Measurements from ENCODE around the gene GPC1.

The GPC1 gene

DNA sequence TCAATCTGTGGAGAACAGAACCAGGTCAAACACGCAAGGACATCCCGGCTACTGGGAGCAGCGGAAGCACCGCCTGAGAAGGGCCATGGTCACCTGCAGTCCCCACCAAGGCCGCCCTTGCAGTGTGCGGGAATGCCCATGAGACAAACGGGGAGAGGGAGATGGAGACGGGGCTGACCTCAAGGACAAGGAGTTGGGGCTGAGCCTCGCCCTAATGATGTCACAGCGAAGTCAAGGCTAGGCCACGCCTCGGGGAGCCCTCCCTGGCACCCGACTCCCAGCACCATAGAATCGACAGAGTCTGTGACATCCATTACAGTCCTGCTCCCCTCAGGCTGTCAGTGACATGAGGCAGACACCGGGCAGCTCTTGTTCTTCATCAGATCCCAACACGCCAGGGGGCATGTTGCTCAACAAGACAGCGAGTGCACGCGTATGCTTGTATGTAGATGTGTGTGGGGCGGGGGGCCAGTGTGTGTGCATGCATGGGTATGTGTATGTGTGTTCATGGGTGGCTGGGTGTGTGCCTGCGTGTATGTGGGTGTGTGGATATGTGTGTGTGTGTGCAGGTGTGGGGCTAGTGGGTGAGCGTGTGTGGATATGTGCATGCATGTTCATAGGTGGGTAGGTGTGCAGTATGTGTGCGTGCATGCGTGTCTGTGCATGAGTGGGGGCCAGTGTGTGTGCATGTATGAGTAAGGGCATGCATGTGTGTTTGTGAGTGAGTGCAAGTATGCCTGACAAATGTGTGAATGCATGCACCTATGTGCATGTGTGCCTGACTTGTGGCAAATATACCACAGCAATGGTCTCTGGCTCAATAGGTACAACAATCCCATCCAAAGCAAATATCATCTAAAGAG is 65.3 kb downstream of the GPC1 start:
- Histone ChIP-seq H3K4me3 (ENCODE audit: insufficient read length, low read depth) (no peak overlapping the region), H3K27me3 (ENCODE audit: insufficient read depth, insufficient read length) (no peaks in the 10 kb centered on the region), H3K36me3 (ENCODE audit: insufficient read depth, insufficient read length, low read length) (peaks cover 52% of the 10 kb centered on the region), H3K9me3 (ENCODE audit: insufficient read depth, low read length) (no peaks in the 10 kb centered on the region; the same call in 1 of the 2 replicates), H3K9ac (ENCODE audit: insufficient read length, low read depth) (no peak overlapping the region), H3K4me1 (ENCODE audit: insufficient read depth, insufficient read length) (peaks cover 2% of the 10 kb centered on the region)
- no peak for DNase-seq (ENCODE audit: low read depth, low spot score)
- TF ChIP-seq SUZ12 (IDR thresholded peaks at IDR 0.05; ENCODE audit: extremely low read depth, insufficient read depth, insufficient read length) (no peak), ZNF274 (IDR thresholded peaks at IDR 0.05; ENCODE audit: low read depth, low read length) (no peak), YY1 (IDR thresholded peaks at IDR 0.05; ENCODE audit: insufficient read depth, insufficient read length) (no peak)

DNA sequence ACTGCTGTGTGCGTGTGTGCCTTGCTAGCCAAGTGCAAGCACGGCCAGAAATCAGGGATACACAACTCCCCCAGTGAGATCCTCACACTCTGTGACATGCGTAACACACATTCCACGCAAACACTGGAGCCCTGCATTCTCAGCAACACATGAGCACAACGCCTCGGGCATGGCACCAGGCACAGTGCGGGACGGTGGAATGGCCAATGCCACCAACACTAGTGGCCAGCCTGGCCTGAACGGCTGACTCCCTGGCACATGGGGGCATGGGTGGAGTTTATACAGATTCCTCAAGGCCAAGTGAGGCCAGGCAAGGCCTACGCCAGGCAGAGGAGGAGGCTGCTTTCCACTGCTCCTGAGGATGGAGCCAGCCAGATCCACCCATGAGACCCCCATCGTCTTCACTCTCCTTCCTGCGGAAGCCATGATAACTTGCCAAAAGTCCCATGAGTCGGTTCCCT is 66.1 kb downstream of the GPC1 start:
- no peak for TF ChIP-seq ZNF274 (IDR thresholded peaks at IDR 0.05; ENCODE audit: low read depth, low read length)
- no peak for TF ChIP-seq SUZ12 (IDR thresholded peaks at IDR 0.05; ENCODE audit: extremely low read depth, insufficient read depth, insufficient read length)
- no peak for TF ChIP-seq YY1 (IDR thresholded peaks at IDR 0.05; ENCODE audit: insufficient read depth, insufficient read length)

DNA sequence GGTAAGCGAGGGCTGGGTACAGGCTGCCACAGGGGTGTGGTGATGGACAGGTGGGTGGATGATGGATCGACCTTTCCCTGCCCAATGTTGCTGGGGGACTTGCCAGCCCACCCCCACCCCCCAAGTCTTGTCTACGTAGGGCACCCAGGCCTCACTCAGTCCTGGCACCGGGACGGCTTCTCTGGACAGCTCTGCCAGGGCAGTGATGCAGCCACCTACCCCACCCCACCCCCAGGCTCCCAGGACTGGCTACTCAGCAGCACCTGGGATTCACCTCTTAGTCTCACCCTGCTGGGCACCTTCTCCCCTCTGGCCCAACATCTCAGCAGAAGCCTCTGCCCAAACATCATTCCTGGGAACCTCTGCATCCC is 66.6 kb downstream of the GPC1 start:
- TF ChIP-seq SUZ12 (IDR thresholded peaks at IDR 0.05; ENCODE audit: extremely low read depth, insufficient read depth, insufficient read length) (no peak), ZNF274 (IDR thresholded peaks at IDR 0.05; ENCODE audit: low read depth, low read length) (no peak), YY1 (IDR thresholded peaks at IDR 0.05; ENCODE audit: insufficient read depth, insufficient read length) (no peak)
- Histone ChIP-seq H3K4me3 (ENCODE audit: insufficient read length, low read depth) (no peak overlapping the region), H3K4me1 (ENCODE audit: insufficient read depth, insufficient read length) (peaks cover 2% of the 10 kb centered on the region), H3K9me3 (ENCODE audit: insufficient read depth, low read length) (no peaks in the 10 kb centered on the region), H3K9ac (ENCODE audit: insufficient read length, low read depth) (no peak overlapping the region), H3K36me3 (ENCODE audit: insufficient read depth, insufficient read length, low read length) (peaks cover 46% of the 10 kb centered on the region), H3K27me3 (ENCODE audit: insufficient read depth, insufficient read length) (no peaks in the 10 kb centered on the region)
- no peak for DNase-seq (ENCODE audit: low read depth, low spot score)

More for the DNA sequence above, 66.1 kb downstream of the GPC1 start:
- no peaks in the 10 kb centered on the region for H3K27me3 ChIP-seq (ENCODE audit: insufficient read depth, insufficient read length)
- peaks cover 2% of the 10 kb centered on the region for H3K4me1 ChIP-seq (ENCODE audit: insufficient read depth, insufficient read length)
- H3K9me3 ChIP-seq (ENCODE audit: insufficient read depth, low read length), result no peaks in the 10 kb centered on the region
- no peak overlapping the region for H3K9ac ChIP-seq (ENCODE audit: insufficient read length, low read depth)
- no peak for DNase-seq (ENCODE audit: low read depth, low spot score)
- H3K4me3 ChIP-seq (ENCODE audit: insufficient read length, low read depth), result no peak overlapping the region
- peaks cover 51% of the 10 kb centered on the region for H3K36me3 ChIP-seq (ENCODE audit: insufficient read depth, insufficient read length, low read length)

DNA sequence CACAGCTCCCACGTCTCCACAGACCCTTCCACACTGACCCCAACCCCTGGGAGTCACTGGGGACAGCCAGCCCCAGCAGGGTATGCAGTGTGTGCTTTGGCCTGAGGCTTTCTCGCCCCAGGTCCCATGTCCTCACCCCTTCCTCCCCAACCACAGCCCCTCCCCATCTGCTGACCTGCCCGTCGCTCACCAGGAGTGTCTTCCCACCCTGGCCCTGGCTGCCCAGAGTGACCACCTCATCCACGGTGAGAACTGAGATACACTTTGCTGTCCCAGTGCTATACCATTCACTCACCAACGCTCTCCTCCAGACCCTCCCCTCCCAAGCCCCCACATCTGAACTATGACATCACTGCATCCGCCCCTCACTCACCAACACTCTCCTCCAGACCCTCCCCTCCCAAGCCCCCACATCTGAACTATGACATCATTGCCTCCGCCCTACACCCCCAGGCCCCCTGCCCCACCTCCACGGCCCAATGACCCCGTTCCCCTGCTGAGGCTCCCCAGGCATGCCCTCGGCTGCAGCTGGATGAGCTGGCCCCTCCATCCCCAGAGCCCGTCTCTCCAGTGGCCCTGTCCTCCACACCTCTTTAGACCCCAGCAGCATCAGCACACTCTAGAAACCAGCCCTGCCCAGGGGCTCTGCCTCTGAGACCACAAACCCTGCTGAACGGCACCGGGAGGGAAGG is 67.1 kb downstream of the GPC1 start:
- Histone ChIP-seq H3K4me3 (ENCODE audit: insufficient read length, low read depth) (no peak overlapping the region), H3K36me3 (ENCODE audit: insufficient read depth, insufficient read length, low read length) (peaks cover 44% of the 10 kb centered on the region), H3K9ac (ENCODE audit: insufficient read length, low read depth) (no peak overlapping the region), H3K9me3 (ENCODE audit: insufficient read depth, low read length) (no peaks in the 10 kb centered on the region), H3K27me3 (ENCODE audit: insufficient read depth, insufficient read length) (no peaks in the 10 kb centered on the region), H3K4me1 (ENCODE audit: insufficient read depth, insufficient read length) (peaks cover 2% of the 10 kb centered on the region)
- DNase-seq (ENCODE audit: low read depth, low spot score), result no peak
- TF ChIP-seq ZNF274 (IDR thresholded peaks at IDR 0.05; ENCODE audit: low read depth, low read length) (no peak), YY1 (IDR thresholded peaks at IDR 0.05; ENCODE audit: insufficient read depth, insufficient read length) (no peak), SUZ12 (IDR thresholded peaks at IDR 0.05; ENCODE audit: extremely low read depth, insufficient read depth, insufficient read length) (no peak)

DNA sequence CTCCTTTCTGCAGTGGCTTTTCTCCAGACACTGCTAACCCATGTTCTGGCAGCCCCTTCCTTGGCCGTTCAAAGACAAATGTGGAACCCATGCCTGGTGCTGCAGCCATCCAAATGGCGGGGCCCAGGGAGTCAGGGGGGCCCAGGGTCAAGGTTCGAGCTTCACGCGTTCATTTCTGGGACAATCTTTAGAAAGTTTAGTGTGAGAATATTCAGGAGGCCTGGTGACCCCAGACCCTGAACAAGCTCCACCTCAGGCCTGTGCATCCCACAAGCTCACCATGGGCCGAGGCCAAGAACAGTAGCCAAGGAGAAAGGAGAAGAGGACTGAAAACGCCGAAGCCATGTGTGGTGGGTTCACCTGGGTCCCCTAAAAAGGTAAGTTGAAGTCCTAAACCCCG is 67.9 kb downstream of the GPC1 start:
- Histone ChIP-seq H3K27me3 (ENCODE audit: insufficient read depth, insufficient read length) (no peaks in the 10 kb centered on the region), H3K36me3 (ENCODE audit: insufficient read depth, insufficient read length, low read length) (peaks cover 42% of the 10 kb centered on the region), H3K4me1 (ENCODE audit: insufficient read depth, insufficient read length) (peaks cover 2% of the 10 kb centered on the region), H3K4me3 (ENCODE audit: insufficient read length, low read depth) (no peak overlapping the region), H3K9me3 (ENCODE audit: insufficient read depth, low read length) (no peaks in the 10 kb centered on the region), H3K9ac (ENCODE audit: insufficient read length, low read depth) (no peak overlapping the region)
- no peak for DNase-seq (ENCODE audit: low read depth, low spot score)
- TF ChIP-seq ZNF274 (IDR thresholded peaks at IDR 0.05; ENCODE audit: low read depth, low read length) (no peak), SUZ12 (IDR thresholded peaks at IDR 0.05; ENCODE audit: extremely low read depth, insufficient read depth, insufficient read length) (no peak), YY1 (IDR thresholded peaks at IDR 0.05; ENCODE audit: insufficient read depth, insufficient read length) (no peak)

DNA sequence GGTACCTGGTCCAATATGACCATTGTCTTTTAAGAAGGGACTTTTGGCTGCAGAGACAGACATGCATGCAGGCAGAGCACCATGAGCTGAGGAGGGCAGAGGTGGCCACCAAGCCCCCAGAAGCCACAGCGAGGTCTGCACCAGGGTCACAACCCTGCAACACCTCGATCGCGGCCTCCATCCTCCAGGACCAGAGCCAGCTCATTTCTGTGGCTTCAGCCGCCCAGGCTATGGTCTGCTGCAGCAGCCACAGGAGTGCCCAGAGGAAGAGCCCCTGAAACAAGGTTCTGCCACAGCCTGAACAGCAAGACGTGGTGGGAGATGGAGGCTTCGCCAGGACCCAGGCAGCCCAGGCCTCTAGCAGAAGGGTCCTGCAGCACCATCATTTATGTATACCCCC is 68.4 kb downstream of the GPC1 start:
- Histone ChIP-seq H3K9ac (ENCODE audit: insufficient read length, low read depth) (no peak overlapping the region), H3K9me3 (ENCODE audit: insufficient read depth, low read length) (no peaks in the 10 kb centered on the region), H3K4me3 (ENCODE audit: insufficient read length, low read depth) (no peak overlapping the region), H3K4me1 (ENCODE audit: insufficient read depth, insufficient read length) (peaks cover 2% of the 10 kb centered on the region), H3K36me3 (ENCODE audit: insufficient read depth, insufficient read length, low read length) (peaks cover 40% of the 10 kb centered on the region), H3K27me3 (ENCODE audit: insufficient read depth, insufficient read length) (no peaks in the 10 kb centered on the region)
- no peak for DNase-seq (ENCODE audit: low read depth, low spot score)
- TF ChIP-seq YY1 (IDR thresholded peaks at IDR 0.05; ENCODE audit: insufficient read depth, insufficient read length) (no peak), ZNF274 (IDR thresholded peaks at IDR 0.05; ENCODE audit: low read depth, low read length) (no peak), SUZ12 (IDR thresholded peaks at IDR 0.05; ENCODE audit: extremely low read depth, insufficient read depth, insufficient read length) (no peak)

DNA sequence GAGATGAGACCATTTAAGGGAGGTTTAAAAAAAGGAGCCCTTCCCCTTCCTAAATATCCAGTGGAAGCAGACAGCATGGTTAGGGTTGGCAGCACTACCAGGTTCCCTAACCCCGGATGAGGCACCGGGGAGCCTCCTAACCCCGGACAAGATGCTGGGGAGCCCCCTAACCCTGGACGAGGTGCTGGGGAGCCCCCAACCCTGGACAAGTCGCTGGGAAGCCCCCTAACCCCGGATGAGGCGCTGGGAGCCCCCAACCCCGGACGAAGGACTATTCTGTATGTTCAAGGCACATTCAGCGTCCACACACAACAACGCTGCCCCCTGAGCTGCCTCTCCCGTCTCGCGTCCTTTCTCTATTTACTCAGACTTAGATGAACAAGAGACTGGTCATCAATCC is 70.4 kb downstream of the GPC1 start:
- H3K9ac ChIP-seq (ENCODE audit: insufficient read length, low read depth), result no peak overlapping the region
- H3K9me3 ChIP-seq (ENCODE audit: insufficient read depth, low read length), result no peaks in the 10 kb centered on the region
- no peak for DNase-seq (ENCODE audit: low read depth, low spot score)
- TF ChIP-seq SUZ12 (IDR thresholded peaks at IDR 0.05; ENCODE audit: extremely low read depth, insufficient read depth, insufficient read length) (no peak), ZNF274 (IDR thresholded peaks at IDR 0.05; ENCODE audit: low read depth, low read length) (no peak), YY1 (IDR thresholded peaks at IDR 0.05; ENCODE audit: insufficient read depth, insufficient read length) (no peak)
- peaks cover 2% of the 10 kb centered on the region for H3K4me1 ChIP-seq (ENCODE audit: insufficient read depth, insufficient read length)
- no peak overlapping the region for H3K4me3 ChIP-seq (ENCODE audit: insufficient read length, low read depth)
- H3K27me3 ChIP-seq (ENCODE audit: insufficient read depth, insufficient read length), result no peaks in the 10 kb centered on the region
- peaks cover 32% of the 10 kb centered on the region for H3K36me3 ChIP-seq (ENCODE audit: insufficient read depth, insufficient read length, low read length)
